ENCODE measurements around the gene HLA-F.

The HLA-F gene

DNA sequence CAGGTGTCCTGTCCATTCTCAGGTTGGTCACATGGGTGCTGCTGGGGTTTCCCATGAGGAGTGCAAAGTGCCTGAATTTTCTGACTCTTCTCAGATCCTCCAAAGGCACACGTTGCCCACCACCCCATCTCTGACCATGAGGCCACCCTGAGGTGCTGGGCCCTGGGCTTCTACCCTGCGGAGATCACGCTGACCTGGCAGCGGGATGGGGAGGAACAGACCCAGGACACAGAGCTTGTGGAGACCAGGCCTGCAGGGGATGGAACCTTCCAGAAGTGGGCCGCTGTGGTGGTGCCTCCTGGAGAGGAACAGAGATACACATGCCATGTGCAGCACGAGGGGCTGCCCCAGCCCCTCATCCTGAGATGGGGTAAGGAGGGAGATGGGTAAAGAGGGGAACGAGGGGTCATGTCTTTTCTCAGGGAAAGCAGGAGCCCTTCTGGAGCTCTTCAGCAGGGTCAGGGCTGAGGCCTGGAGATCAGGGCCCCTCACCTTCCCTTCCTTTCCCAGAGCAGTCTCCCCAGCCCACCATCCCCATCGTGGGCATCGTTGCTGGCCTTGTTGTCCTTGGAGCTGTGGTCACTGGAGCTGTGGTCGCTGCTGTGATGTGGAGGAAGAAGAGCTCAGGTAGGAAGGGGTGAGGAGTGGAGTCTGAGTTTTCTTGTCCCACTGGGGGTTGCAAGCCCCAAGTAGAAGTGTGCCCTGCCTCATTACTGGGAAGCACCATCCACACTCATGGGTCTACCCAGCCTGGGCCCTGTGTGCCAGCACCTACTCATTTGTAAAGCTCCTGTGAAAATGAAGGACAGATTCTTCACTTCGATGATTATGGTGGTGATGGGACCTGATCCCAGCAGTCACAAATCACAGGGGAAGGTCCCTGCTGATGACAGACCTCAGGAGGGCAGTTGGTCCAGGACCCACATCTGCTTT is 2.0 kb downstream of the HLA-F start:
- DNase-seq (ENCODE audit: low read depth in 2 of 2), result no peak

DNA sequence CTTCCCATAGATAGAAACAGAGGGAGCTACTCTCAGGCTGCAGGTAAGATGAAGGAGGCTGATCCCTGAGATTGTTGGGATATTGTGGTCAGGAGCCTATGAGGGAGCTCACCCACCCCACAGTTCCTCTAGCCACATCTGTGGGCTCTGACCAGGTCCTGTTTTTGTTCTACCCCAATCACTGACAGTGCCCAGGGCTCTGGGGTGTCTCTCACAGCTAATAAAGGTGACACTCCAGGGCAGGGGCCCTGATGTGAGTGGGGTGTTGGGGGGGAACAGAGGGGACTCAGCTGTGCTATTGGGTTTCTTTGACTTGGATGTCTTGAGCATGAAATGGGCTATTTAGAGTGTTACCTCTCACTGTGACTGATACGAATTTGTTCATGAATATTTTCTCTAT is 2.8 kb downstream of the HLA-F start:
- DNase-seq (ENCODE audit: low read depth in 2 of 2), result no peak

DNA sequence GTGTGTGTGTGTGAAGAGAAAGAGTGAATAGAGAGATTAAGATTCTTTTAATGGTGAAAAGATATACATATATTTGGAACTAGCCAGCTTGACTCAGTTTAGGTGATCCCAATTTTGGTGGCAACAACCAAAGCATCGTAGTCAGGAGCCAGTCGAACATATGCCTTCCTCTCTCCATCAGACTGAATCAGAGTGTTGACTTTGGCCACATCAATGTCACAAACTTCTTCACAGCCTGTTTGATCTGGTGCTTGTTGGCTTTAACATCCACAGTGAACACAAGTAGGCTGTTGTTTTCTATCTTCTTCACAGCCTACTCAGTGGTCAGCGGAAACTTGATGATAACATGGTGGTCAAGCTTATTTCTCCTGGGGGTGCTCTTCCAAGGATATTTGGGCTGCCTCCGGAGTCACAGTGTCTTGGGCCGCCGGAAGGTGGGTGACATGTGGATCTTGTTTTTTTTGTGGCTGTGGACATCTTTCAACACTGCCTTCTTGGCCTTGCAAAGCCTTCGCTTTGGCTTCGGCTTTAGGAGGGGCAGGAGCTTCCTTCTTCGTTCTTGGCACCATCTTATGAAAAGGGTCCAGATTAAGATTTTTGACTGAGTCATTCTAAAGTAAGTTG is 3.4 kb downstream of the HLA-F start:
- DNase-seq (ENCODE audit: low read depth in 2 of 2), result no peak

DNA sequence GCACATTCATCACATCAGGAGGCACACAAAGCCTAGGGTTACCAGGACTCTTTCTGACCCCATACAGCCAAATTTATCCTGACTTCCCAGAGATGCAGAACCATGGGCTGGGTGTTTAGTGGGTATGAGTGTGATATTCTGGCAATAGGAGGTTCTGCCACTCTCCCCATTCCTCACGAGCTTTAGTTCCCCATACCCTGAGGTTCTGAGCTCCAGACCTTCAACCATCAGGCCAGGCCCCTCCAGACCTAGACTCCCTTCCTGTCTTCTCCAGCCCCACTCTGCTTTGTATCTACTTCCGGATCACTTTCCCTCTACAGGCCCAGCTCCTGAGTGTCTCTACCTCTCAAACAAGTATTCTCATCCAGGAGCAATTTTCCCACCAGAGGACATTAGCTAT is 4.4 kb downstream of the HLA-F start:
- no peak for DNase-seq (ENCODE audit: low read depth in 2 of 2)

DNA sequence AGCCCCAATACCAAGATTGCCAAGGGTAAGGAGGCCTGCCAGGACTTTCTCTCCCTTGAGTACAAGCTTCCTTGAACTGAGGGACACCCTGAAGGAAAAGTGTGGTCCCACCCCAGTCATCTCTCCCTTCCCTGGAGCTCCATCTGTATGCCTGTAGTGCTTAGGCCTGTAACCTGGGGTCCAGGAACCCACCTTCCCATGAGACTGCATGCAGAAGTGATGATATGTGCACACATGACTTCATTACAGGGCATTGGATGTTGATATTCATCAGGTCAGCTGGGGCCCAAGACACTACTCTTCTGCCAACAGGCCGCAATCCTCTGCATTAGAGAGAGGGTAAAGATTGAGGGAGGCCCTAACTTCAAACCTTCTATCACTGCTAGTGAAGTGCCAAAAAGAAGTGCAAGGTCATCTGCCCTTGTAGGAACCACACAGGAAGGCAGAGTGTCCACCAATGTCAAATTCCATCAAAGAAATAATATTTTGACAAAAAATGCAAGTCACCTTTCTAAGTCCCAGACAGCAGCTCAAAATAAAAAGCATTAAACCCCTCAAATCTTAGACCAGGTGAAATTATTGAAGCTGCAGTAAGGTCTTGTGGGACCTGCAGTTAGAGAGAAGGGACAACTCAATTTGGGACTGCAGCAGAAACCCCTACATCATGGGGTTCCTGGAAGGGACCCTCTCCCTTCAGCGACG is 5.1 kb downstream of the HLA-F start:
- no peak for DNase-seq (ENCODE audit: low read depth in 2 of 2)

DNA sequence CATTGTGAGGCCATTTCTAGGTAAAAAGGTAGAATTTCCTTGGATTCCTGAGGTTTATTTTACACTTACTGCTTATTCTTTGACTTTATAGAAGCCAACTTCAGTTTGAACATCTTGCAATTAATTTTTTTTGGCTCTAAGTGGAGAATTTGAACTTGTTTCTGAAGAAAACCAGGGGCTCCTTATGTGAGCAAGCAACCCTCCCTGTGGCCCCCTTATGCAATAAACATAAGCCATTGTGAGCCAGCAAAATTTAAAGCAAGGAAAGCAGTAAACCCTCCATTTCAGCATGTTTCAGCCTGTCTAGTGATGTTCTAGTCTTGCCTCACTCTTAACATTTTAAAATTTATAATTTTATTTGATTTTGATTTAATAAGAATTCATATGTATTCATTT is 5.6 kb downstream of the HLA-F start:
- no peak for DNase-seq (ENCODE audit: low read depth in 2 of 2)

DNA sequence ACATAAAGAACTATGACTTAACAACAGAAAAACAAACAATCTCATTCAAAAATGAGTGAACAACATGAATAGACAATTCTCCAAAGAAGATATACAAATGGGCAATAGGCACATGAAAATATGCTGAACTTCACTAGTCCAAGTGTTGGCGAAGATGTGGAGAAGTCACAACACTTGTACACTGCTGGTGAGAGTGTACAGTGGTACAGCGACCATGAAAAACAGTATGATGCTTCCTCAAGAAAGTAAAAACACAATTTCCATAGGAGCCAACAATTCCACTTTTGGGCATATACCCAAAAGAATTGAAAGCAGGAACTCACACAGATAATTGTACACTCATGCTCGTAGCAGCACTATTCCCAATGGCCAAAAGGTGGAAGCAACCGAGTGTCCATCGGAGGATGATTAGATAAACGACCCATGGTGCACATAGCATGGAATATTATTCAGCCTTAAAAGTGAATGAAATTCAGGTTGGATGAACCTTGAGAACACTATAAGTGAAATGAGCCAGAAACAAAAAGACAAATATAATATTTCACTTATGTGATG is 6.6 kb downstream of the HLA-F start:
- DNase-seq (ENCODE audit: low read depth in 2 of 2), result no peak

DNA sequence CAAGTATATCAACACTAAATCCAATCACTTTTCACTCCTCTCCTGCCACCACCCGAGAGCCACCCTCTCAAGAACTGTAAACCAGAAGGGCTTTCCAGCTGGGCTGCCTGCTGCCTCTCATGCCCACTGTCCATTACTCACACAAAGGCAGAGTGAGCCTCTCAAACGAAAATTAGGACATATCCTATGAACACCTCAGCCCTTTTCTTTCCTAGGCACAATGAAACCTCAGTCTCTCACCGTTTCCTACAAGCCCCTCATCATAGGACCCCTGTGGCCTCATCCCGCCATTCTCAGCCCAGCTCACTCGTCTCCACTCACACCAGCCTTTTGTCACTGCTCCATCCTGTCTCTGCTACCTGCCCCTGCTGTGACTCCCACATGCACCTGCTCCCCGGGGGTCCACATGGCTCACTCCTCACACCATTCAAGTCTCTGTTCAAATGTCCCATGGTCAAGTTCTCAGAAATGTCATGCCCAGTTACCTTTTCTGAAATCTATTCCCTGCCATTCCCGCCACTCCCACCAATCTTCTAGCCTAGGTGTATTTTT is 7.4 kb downstream of the HLA-F start:
- DNase-seq (ENCODE audit: low read depth in 2 of 2), result no peak

DNA sequence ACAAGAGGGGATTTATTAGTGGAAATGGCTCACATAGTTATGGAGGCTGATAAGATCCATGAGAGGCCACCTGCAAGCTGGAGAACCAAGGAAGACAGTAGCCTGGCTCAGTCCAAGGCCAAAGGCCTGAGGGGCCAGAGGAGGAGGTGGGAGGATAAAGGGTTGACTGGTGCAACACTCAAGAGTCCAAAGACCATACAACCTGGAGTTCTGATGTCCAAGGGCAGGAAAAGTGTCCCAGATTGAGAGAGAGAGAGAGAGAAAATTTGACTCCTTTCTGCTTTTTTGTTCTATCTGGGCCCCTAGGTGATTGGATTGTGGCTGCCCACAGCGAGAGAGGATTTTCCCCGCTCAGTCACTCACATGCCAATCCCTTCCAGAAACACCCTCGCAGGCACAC is 8.0 kb downstream of the HLA-F start:
- DNase-seq (ENCODE audit: low read depth in 2 of 2), result no peak

DNA sequence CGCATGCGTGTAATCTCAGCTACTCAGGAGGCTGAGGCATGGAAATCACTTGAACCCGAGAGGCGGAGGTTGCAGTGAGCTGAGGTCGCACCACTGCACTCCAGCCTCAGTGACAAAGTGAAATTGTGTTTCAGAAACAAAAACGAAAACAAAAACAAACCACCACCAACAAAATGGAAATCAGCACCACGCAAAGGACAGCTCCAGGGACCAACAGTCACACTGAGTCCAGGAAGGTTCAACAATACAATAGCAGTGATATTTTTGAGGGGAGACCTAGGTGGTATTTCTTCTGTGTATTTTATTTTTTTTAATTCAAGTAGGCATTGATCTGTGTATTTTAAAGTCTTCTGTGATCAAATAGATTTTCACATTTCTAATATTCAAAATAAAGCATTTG is 9.8 kb downstream of the HLA-F start:
- no peak for DNase-seq (ENCODE audit: low read depth in 2 of 2)

DNA sequence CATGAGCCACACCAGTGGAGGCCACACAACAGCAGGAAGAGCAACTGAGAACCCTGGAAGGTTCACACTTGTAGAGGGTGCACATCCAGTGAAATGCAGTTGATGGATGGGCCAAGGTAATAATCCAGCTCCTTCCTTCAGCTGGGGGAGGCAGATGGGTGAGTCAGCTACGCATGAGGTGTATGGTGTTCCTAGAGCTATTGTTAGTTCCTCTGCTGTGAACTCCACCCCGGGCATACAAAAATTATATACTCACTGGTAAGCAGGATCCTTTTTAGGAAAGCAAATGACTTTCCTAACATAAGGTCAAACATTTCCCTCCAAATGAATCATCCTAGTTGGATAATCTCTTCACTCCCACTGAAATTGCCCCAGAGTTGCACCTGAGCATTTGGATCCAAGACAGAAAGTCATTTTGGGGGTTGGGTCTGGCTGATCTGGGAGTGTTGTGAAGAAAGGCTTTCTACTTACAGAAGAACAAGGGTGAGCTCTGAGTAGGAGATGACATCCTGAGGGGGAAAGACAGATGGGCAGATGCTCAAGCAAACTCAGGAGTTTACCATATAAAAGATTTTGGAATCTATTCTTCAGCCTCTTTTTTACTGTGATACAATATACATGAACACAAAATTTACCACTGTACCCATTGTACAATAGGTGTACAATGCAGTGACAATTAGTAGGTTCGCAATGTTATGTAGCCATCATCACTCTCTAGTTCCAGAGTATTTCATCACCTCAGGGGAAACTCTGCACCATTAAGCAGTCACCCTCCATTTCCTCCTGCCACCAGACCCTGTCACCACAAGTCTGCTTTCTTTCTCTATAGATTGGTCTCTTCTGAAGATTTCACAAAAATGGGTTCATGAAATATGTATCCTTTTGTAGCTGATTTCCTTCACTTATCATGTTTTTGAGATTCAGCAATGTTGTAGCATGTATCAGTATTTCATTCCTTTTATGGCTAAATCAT is 11.1 kb downstream of the HLA-F start:
- no peak for DNase-seq (ENCODE audit: low read depth in 2 of 2)

DNA sequence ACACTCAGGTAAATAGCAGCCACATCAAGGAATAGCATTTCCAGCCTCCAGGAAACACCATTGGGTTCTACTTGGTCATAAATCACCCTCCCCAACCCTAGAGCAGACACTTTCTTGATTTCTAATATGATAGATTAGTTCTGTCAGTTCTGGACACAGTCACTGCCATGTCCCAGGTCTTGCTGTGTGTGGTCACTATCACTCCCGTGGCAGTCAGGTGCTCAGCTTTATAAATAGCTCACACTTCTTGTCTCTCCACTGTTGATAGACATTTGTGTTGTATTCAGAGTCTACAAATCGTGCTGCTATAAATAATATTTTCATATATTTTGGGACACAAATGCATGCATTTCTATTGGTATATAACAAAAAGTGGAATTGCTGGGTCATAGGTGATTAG is 13.3 kb downstream of the HLA-F start:
- DNase-seq (ENCODE audit: low read depth in 2 of 2), result no peak

DNA sequence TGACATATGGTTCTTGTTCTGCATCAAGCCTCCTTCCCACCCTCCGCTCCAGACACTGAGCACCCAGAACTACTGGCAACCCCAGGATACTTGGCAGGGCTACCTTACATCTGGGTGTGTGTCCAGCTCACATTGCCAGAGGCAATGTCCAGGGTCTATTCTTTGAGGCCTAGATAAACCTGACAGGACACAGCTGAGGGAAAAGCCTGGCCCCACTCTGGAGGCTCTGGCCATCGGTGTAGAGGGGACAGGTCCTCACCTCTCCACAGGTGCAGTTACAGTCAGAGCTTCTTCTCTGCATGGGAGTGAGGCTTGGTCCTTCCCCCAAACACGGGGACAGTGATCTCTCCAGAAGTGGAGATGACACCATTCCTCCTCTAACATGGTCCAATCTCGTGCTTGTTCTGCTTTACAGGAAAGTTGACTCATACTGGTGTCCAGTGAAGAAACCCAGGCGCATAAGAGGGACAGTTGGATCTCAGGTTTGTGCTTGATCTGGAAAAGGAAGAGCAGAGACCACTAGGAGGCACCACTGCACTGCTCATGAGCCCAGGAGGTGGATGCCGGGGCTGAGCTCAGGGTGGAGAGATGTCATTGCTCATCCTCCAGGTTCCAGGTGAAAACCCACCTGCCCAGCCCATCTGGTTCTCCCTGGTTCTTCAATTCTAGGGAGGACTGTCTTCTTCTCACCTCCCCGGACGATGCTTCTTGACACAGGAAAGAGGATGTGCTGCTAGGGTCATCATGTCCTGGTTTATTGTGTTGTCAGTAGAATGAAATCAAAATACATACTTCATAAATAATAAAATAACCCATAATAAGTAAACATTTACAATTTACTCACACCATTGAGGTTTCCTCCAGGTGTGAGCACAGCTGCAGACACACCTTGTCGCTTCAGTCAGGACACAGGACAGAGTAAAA is 14.7 kb downstream of the HLA-F start:
- DNase-seq (ENCODE audit: low read depth in 2 of 2), result peak; percentile 29 to 31

DNA sequence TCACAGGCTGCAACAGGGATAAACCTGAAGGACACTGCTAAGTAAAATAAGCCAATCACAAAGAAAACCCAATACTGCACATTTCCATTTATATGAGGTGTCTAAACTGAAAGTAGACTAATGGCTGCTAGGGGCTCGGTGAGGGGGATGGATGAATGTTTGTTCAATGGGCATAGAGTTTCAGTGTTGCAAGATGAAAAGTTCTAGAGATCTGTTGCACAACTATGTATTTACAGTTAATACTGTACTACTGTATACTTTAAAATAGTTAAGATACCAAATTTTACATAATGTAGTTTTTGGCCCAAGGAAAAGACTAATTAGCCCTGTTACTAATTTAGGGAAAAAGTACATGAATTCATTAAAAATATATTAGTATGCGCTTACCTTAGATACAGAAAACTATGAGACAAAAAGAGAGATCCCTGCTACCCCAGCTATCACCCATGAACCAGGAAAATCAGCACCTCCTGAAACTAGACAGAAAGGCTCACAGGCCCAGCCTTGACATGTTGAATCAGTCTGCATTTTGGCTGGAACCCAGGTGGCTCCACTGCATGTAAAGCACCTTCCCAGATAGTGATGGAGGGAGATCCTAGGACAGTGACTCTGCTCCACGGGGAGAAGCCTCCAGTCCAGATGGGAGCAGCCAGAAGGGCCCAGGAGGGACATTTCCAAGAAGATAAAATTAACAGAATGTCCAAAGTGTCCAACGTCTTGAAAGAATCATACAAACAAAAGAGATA is 16.1 kb downstream of the HLA-F start:
- no peak for DNase-seq (ENCODE audit: low read depth in 2 of 2)

DNA sequence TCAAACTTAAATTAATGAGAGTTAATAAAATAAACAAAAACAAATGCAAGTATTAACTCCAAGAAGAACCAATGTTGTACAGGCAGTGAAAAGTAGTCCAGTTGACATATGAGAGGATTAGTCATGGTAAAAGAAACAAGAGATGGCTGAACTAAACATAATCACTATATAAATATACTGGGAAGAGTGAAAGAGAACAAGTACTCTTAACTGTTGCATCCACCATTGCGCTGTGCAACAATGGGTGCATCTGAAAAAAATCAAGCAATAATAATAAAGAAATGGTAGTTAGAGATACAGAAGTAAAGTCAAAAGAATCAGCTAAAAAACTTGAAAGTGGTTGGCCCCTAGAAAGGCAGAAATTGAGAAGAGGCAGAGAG is 16.6 kb downstream of the HLA-F start:
- no peak for DNase-seq (ENCODE audit: low read depth in 2 of 2)

DNA sequence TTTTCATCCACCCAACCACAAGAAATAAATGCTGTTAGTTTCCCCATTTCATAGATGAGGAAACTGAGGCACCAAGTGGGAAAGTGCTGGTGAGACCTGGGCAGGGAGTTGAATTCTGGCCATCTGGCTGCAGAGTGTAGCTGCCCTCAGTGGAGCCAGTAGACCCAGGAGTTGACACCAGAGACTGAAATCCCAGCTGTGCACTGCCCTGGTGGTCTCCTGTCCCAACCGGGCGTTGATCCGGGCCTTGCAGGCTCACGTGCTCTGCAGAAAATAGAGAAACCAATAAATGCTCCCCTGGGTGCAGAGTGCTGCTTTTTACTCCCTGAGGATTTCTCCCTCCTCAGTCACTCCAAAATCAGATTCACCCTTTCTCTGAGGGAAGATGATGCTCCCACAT is 18.4 kb downstream of the HLA-F start:
- no peak for DNase-seq (ENCODE audit: low read depth in 2 of 2)

DNA sequence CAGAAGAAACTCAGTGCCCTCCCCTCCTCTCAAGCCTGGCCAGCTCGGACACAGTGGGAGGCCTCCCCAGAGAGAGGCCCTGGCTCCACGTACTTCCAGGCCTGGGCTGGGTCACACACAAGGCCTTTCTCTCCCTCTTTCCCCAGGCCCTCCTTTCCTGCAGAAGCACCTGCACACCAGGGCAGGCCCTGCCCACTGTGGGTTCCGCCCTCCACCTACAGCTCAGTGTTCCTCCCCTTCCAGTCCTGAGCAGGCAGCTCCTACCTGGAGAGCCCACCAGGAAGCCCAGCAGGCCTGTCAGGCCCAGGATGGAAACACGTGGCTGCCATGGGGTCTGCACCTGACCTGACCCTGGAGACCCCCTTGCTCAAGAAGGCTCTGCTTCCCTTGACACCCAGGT is 18.9 kb downstream of the HLA-F start:
- no peak for DNase-seq (ENCODE audit: low read depth in 2 of 2)

DNA sequence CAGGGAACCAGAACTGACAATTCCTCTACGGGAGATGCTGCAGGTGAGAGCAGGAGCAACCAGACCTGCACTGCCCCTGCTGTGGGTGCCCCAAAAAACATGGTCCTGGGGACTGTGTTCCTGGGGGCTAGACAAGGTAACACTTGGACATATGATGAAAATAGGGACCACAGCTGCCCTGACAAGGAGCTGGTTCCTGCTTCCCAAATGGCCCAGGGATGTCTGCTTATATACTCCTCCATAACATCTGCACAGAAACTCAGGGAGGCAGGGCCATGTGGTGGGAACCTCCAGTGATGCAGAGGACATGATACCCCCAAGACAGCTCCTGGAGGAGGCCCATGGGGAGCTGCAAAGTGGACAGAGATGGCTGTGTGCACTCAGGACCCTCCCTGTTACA is 19.8 kb downstream of the HLA-F start:
- DNase-seq (ENCODE audit: low read depth in 2 of 2), result no peak

DNA sequence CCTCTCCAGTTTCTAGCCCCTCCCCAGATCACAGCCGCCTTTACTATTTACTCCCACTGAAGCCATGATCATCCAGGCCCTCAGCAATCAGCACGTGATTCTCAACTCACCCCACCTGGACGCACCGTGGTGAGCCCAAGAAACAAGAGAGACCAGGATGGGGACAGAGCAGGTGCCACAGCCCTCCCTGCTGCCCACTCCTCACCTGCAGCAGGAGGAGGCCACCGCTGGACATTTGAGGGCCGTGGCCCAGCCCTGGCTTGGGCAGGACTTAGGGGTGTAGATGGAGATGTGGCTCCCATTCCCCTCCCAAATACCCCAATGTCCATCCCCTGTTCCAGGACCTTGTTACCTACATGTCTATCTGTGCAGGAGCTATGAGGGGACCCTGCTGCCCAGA is 20.3 kb downstream of the HLA-F start:
- no peak for DNase-seq (ENCODE audit: low read depth in 2 of 2)

All from stimulated activated CD8-positive, alpha-beta memory T cell treated with anti-CD3 and anti-CD28 coated beads, Interleukin-15, amount 100 ng/mL, for 4 hours (primary cell).